Measurements from ENCODE around the gene RAMP2. TPM values are rescaled to one million over a fixed set of nuclear protein-coding genes. Genes with fewer than 3 reads are reported as not detected.

Gene RAMP2
- total and polyA plus RNA-seq, 2 experiments from 2014 or later: 8.8 to 29.5 TPM

GRCh38 chr17:42761638-42762037 lies 611 bp downstream of the RAMP2 start (continued):
- TF ChIP-seq ZNF114 (CRISPR knock-in tag; IDR thresholded peaks at IDR 0.05) (no peak), ETS1 (IDR thresholded peaks at IDR 0.05) (no peak), NANOG (IDR thresholded peaks at IDR 0.05; ENCODE audit: borderline replicate concordance) (no peak), EZH2 (IDR thresholded peaks at IDR 0.05; ENCODE audit: low read depth, unreplicated experiment) (no peak), CREB1 (CRISPR knock-in tag; IDR thresholded peaks at IDR 0.05; ENCODE audit: low read depth) (no peak), JUNB (IDR thresholded peaks at IDR 0.05; ENCODE audit: unreplicated experiment) (no peak), ZNF331 (CRISPR knock-in tag; IDR thresholded peaks at IDR 0.05; ENCODE audit: low read depth) (no peak), REST (IDR thresholded peaks at IDR 0.05; ENCODE audit: unreplicated experiment) (no peak)

DNA sequence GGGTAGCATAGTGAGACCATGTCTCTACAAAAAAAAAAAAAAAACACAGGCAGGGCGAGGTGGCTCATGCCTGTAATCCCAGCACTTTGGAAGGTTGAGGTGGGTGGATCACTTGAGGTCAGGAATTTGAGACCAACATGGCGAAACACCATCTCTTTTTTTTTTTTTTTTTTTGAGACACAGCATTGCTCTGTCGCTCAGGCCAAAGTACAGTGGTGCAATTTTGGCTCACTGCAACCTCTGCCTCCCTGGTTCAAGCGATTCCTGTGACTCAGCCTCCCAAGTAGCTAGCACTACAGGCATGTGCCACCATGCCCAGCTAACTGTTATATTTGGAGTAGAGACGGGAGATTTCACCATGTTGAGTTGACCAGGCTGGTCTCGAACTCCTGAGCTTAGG lies 5.1 kb downstream of the RAMP2 start:
- DNase-seq (ENCODE audit: low spot score) (no peak), ATAC-seq (no peak)
- H3K4me3 ChIP-seq: no peak overlapping the region
- H3K79me2 ChIP-seq (replicated peaks; ENCODE audit: insufficient read depth): no peaks in the 10 kb centered on the region
- peaks cover 15% of the 10 kb centered on the region; the same call in 1 of the 2 replicates for H3K4me1 ChIP-seq (ENCODE audit: insufficient read depth)
- H3F3A ChIP-seq (replicated peaks; ENCODE audit: low read depth): no peaks in the 10 kb centered on the region
- H3K36me3 Mint-ChIP-seq (ENCODE audit: low read depth): no peaks in the 10 kb centered on the region
- no peak overlapping the region for H3K27ac ChIP-seq (ENCODE audit: low read depth)
- no peak overlapping the region for H2AFZ ChIP-seq
- H3K9me2 ChIP-seq (ENCODE audit: insufficient read depth): no peaks in the 10 kb centered on the region
- no peaks in the 10 kb centered on the region for H4K20me1 ChIP-seq (replicated peaks; ENCODE audit: insufficient read depth)
- H3K4me2 ChIP-seq: no peak overlapping the region
- H3K9me3 Mint-ChIP-seq: no peaks in the 10 kb centered on the region
- no peak overlapping the region for H3K27ac Mint-ChIP-seq
- peaks cover 18% of the 10 kb centered on the region for H3K27me3 ChIP-seq (ENCODE audit: insufficient read depth)
- peaks cover 17% of the 10 kb centered on the region for H3K4me1 Mint-ChIP-seq
- no peaks in the 10 kb centered on the region for H3K36me3 ChIP-seq (ENCODE audit: insufficient read depth)
- H3K27me3 Mint-ChIP-seq (ENCODE audit: insufficient read depth, low read depth, poor library complexity): peaks cover 34% of the 10 kb centered on the region
- no peak overlapping the region for H3K4me3 Mint-ChIP-seq
- TF ChIP-seq EZH2phosphoT487 (IDR thresholded peaks at IDR 0.05; ENCODE audit: unreplicated experiment): no peak
- TF ChIP-seq JUNB (IDR thresholded peaks at IDR 0.05; ENCODE audit: unreplicated experiment): no peak
- no peak for TF ChIP-seq ZNF114 (CRISPR knock-in tag; IDR thresholded peaks at IDR 0.05)
- TF ChIP-seq EZH2 (IDR thresholded peaks at IDR 0.05; ENCODE audit: low read depth, unreplicated experiment): no peak
- no peak for TF ChIP-seq ETS1 (IDR thresholded peaks at IDR 0.05)
- TF ChIP-seq, protein P1, sequence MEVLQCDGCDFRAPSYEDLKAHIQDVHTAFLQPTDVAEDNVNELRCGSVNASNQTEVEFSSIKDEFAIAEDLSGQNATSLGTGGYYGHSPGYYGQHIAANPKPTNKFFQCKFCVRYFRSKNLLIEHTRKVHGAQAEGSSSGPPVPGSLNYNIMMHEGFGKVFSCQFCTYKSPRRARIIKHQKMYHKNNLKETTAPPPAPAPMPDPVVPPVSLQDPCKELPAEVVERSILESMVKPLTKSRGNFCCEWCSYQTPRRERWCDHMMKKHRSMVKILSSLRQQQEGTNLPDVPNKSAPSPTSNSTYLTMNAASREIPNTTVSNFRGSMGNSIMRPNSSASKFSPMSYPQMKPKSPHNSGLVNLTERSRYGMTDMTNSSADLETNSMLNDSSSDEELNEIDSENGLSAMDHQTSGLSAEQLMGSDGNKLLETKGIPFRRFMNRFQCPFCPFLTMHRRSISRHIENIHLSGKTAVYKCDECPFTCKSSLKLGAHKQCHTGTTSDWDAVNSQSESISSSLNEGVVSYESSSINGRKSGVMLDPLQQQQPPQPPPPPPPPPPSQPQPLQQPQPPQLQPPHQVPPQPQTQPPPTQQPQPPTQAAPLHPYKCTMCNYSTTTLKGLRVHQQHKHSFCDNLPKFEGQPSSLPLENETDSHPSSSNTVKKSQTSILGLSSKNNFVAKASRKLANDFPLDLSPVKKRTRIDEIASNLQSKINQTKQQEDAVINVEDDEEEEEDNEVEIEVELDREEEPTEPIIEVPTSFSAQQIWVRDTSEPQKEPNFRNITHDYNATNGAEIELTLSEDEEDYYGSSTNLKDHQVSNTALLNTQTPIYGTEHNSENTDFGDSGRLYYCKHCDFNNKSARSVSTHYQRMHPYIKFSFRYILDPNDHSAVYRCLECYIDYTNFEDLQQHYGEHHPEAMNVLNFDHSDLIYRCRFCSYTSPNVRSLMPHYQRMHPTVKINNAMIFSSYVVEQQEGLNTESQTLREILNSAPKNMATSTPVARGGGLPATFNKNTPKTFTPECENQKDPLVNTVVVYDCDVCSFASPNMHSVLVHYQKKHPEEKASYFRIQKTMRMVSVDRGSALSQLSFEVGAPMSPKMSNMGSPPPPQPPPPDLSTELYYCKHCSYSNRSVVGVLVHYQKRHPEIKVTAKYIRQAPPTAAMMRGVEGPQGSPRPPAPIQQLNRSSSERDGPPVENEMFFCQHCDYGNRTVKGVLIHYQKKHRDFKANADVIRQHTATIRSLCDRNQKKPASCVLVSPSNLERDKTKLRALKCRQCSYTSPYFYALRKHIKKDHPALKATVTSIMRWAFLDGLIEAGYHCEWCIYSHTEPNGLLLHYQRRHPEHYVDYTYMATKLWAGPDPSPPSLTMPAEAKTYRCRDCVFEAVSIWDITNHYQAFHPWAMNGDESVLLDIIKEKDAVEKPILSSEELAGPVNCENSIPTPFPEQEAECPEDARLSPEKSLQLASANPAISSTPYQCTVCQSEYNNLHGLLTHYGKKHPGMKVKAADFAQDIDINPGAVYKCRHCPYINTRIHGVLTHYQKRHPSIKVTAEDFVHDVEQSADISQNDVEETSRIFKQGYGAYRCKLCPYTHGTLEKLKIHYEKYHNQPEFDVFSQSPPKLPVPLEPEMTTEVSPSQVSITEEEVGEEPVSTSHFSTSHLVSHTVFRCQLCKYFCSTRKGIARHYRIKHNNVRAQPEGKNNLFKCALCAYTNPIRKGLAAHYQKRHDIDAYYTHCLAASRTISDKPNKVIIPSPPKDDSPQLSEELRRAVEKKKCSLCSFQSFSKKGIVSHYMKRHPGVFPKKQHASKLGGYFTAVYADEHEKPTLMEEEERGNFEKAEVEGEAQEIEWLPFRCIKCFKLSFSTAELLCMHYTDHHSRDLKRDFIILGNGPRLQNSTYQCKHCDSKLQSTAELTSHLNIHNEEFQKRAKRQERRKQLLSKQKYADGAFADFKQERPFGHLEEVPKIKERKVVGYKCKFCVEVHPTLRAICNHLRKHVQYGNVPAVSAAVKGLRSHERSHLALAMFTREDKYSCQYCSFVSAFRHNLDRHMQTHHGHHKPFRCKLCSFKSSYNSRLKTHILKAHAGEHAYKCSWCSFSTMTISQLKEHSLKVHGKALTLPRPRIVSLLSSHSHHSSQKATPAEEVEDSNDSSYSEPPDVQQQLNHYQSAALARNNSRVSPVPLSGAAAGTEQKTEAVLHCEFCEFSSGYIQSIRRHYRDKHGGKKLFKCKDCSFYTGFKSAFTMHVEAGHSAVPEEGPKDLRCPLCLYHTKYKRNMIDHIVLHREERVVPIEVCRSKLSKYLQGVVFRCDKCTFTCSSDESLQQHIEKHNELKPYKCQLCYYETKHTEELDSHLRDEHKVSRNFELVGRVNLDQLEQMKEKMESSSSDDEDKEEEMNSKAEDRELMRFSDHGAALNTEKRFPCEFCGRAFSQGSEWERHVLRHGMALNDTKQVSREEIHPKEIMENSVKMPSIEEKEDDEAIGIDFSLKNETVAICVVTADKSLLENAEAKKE (CRISPR knock-in tag; IDR thresholded peaks at IDR 0.05): no peak
- no peak for TF ChIP-seq CREB1 (CRISPR knock-in tag; IDR thresholded peaks at IDR 0.05; ENCODE audit: low read depth)
- no peak for TF ChIP-seq POLR2AphosphoS5 (IDR thresholded peaks at IDR 0.05; ENCODE audit: low read depth)
- TF ChIP-seq STAT1 (IDR thresholded peaks at IDR 0.05; ENCODE audit: unreplicated experiment): no peak
- no peak for TF ChIP-seq NANOG (IDR thresholded peaks at IDR 0.05; ENCODE audit: borderline replicate concordance)
- TF ChIP-seq ZNF331 (CRISPR knock-in tag; IDR thresholded peaks at IDR 0.05; ENCODE audit: low read depth): no peak
